Testis (tissue), 2 donors: ENCODE results near the gene SARS1.

Experiments used
- CTCF ChIP-seq, 3 experiments: fragments of 450-650 bp in 2 of 3; fragments of 200-600 bp in 1 of 3; sonication (generic) in 1 of 3; IDR thresholded peaks; one replicate each; pipeline ENCODE4 v1.5.1; 2016 to 2019; ENCODE audit warnings: antibody characterized with exemption in 3 of 3, mild to moderate bottlenecking in 2 of 3, moderate library complexity in 1 of 3
- POLR2A ChIP-seq: fragments of 450-650 bp; IDR thresholded peaks from one replicate; pipeline ENCODE4 v1.6.1; 2017; ENCODE audit warnings: antibody characterized with exemption, mild to moderate bottlenecking, moderate library complexity

DNA sequence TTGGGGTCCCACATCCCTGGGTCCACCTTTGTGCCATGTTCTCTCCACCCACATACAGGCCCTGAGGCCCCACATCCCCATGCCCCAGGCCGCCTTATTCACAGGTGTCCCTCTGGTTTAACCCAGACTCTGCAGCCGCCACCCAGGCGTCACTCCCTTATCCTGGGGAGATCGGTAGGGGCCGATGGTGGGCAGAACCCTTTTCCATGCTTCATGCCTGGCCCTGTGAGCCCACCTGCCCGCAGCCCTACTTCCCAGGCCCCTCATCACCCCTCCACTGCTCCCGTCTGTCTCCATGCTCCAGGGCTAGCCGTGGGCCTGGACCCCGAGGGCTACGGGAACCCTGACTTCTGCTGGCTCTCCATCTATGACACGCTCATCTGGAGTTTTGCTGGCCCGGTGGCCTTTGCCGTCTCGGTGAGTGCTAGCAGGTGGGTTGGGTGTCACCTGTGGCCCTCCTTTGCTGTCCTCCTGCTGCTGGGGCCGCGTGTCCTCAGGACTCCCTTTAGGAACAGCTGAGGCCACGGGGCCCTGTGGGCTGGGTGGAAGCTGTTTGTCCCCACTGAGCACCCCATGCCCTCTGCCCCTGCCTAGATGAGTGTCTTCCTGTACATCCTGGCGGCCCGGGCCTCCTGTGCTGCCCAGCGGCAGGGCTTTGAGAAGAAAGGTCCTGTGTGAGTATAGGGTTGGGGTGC is 57.1 kb downstream of the SARS1 start:
- no peak for TF ChIP-seq POLR2A
- no peak for TF ChIP-seq CTCF (IDR thresholded peaks at IDR 0.05)
